Suprapubic skin (tissue), 3 donors: ENCODE results near the gene POTEJ.
"Not testable (repeated sequence)": the region's sequence is repeated elsewhere in the genome, so short reads cannot be mapped to it uniquely, and the experiment has no call there.

Experiments used
- POLR2AphosphoS5 ChIP-seq, 3 donors: sonication (generic); formaldehyde crosslinking; IDR thresholded peaks; one replicate each; pipeline ENCODE4 v1.6.1; 2017; ENCODE audit warnings: antibody characterized with exemption in 3 of 3
- TF ChIP-seq, protein P1 (sequence below), 2 donors: fragments of 200-600 bp in 1 of 2; fragments of 450-650 bp in 1 of 2; sonication (generic) in 1 of 2; IDR thresholded peaks; one replicate each; pipeline ENCODE4 v1.5.1; 2016 to 2019; ENCODE audit warnings: antibody characterized with exemption in 2 of 2, mild to moderate bottlenecking in 1 of 2, moderate library complexity in 1 of 2

DNA sequence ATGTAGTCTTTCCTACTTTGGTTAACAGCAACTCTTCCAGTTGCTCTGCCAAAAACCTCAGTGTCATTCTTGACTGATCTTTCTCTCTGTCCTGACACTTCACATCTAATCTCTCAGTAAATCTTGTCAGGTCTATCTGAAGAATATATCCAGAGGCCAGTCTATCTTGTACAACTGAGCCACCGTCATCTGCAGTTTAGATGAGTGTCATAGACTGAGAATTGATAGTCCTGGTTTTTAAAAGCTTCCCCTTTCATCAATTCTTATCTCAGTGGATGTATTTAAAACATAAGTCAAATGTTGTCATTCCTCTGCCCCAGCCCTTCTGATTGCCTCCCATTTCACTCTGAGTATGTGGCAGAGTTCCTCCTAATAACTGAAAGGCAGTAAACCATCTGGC lies 38.0 kb downstream of the POTEJ start:
- TF ChIP-seq POLR2AphosphoS5 (IDR thresholded peaks at IDR 0.05) = not testable (repeated sequence)
- TF ChIP-seq, protein P1, sequence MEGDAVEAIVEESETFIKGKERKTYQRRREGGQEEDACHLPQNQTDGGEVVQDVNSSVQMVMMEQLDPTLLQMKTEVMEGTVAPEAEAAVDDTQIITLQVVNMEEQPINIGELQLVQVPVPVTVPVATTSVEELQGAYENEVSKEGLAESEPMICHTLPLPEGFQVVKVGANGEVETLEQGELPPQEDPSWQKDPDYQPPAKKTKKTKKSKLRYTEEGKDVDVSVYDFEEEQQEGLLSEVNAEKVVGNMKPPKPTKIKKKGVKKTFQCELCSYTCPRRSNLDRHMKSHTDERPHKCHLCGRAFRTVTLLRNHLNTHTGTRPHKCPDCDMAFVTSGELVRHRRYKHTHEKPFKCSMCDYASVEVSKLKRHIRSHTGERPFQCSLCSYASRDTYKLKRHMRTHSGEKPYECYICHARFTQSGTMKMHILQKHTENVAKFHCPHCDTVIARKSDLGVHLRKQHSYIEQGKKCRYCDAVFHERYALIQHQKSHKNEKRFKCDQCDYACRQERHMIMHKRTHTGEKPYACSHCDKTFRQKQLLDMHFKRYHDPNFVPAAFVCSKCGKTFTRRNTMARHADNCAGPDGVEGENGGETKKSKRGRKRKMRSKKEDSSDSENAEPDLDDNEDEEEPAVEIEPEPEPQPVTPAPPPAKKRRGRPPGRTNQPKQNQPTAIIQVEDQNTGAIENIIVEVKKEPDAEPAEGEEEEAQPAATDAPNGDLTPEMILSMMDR (IDR thresholded peaks at IDR 0.05) = not testable (repeated sequence)
